AG04449 (cell line): ENCODE results near the gene ZNF488.

Experiments used
- CTCF ChIA-PET: fragments of 350-600 bp; formaldehyde crosslinking; extraction: SDS; loops from one replicate; lab custom pipeline; 2021; ENCODE audit warnings: antibody characterized with exemption; lab: Yijun Ruan, JAX
- POLR2A ChIA-PET: fragments of 400-600, 350-600 bp; formaldehyde crosslinking; extraction: SDS; loops from one replicate; lab custom pipeline; 2020; ENCODE audit warnings: antibody characterized with exemption, inconsistent platforms; lab: Yijun Ruan, JAX
- DNase-seq: peaks from one replicate; pipeline ENCODE4 v3.0.0-alpha.2; 2010; ENCODE audit warnings: low read depth, low spot score
- H3K4me3 ChIP-seq: 2 replicates; pipeline ENCODE4 v1.5.1; 2011; ENCODE audit warnings: low read depth, mild to moderate bottlenecking, control low read depth, low read length
- TF ChIP-seq, protein P1 (sequence below): IDR thresholded peaks from one replicate; pipeline ENCODE4 v1.5.1; 2011; ENCODE audit warnings: mild to moderate bottlenecking, moderate library complexity, low read length, control low read depth, inconsistent platforms; ENCODE audit not compliant: insufficient read depth; ENCODE audit errors: missing control alignments

Gene ZNF488

DNA sequence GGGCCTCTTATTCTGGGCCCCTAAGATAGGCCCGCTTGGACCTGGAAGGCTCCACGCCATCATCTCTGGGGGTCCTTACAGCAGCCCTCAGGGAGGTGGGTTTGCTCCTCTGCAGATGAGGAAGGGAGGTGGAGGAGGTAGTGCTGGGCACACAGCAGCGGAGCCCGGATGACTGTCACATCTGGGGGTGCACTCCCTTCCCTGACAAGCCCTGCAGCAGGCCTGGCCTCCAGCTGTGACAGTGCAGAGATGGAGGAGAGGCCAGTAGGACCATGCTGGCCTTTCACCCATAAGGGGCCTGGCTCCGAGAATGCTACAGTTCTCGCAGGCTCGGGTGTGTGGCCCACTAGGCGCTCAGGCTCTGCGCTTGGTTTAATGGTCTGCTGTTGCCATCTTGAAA lies 52.6 kb downstream of the ZNF488 start:
- no peak for DNase-seq
- no peak overlapping the region for H3K4me3 ChIP-seq
- CTCF ChIA-PET: interaction anchor here (1.5 to 2.1 kb wide), 2 partner anchors 9 to 306 kb away, joined by 4 to 6 read pairs; no protein-coding TSS in a partner anchor
- TF ChIP-seq, protein P1, sequence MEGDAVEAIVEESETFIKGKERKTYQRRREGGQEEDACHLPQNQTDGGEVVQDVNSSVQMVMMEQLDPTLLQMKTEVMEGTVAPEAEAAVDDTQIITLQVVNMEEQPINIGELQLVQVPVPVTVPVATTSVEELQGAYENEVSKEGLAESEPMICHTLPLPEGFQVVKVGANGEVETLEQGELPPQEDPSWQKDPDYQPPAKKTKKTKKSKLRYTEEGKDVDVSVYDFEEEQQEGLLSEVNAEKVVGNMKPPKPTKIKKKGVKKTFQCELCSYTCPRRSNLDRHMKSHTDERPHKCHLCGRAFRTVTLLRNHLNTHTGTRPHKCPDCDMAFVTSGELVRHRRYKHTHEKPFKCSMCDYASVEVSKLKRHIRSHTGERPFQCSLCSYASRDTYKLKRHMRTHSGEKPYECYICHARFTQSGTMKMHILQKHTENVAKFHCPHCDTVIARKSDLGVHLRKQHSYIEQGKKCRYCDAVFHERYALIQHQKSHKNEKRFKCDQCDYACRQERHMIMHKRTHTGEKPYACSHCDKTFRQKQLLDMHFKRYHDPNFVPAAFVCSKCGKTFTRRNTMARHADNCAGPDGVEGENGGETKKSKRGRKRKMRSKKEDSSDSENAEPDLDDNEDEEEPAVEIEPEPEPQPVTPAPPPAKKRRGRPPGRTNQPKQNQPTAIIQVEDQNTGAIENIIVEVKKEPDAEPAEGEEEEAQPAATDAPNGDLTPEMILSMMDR: no peak
- POLR2A ChIA-PET: no interaction called here

DNA sequence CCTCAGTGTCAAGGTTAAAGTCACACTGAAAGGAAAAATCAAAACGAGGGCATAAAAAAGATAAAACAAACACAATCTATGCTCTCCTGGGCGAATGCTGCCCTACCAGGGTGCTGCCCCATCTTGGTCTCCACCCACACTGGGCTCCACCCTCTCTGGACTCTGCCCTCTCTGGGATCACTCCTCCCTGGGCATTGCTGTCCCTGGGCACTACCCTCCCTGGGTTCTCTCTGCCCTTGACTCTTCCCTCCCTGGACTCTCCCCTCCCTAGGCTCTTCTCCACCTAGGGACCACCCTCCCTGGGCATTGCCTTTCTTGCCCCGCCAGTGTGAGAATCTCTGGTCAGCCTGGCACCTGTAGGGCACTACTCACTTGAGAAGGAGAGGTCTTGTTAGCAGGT lies 53.3 kb downstream of the ZNF488 start:
- H3K4me3 ChIP-seq: no peak overlapping the region
- TF ChIP-seq, protein P1: no peak
- POLR2A ChIA-PET: no interaction called here
- CTCF ChIA-PET: interaction anchor here (1.3 to 2.1 kb wide), 3 partner anchors 10 to 305 kb away, joined by 4 to 6 read pairs (median 4); no protein-coding TSS in a partner anchor
- no peak for DNase-seq

DNA sequence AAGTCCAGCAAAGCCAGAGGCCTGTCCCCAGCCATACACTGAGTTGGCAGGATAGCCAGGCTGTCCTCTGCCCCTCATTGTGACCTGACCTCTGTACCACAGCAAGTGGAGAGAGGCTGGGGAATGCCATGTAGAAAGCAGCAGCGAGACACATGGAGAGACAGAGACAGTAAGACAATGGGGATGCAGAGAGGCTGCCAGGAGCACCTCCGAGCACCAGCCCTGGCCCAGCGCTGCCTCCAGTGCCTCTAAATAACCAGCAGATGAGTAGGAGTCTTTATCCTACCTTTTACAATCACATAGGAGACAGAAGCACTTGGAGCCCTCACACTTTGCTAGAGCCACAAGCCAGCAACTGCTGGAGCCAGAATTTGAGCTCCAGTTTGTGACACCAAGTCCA lies 53.7 kb downstream of the ZNF488 start:
- TF ChIP-seq, protein P1: no peak
- no peak overlapping the region for H3K4me3 ChIP-seq
- ChIA-PET CTCF (interaction anchor here (1.3 kb wide), 1 partner anchor 19 kb away, joined by 4 read pairs; no protein-coding TSS in a partner anchor), POLR2A (no interaction called here)
- DNase-seq: no peak

DNA sequence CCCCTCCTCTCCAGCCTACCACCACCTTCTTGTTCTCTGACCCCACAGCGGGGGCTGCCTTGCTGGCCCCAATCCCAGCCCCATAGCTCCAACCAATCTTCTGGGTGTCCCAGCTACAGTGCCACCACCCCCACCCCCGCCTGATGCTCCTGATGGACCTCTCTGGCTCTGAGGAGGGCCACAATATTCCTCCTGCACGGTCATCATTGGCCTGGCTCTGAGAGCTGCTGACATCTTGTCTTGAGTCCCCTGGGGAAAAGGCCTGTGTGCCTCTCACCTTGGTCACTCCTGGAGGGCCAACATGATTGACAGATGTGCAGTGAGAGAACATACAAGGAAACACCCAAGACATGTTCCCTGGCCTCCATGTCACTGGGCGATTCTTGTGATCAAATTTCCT lies 54.2 kb downstream of the ZNF488 start:
- POLR2A ChIA-PET: no interaction called here
- TF ChIP-seq, protein P1: no peak
- no peak overlapping the region for H3K4me3 ChIP-seq
- DNase-seq: no peak
- CTCF ChIA-PET: interaction anchor here (1.1 to 1.3 kb wide), 2 partner anchors 10 to 18 kb away, joined by 3 to 4 read pairs; no protein-coding TSS in a partner anchor

DNA sequence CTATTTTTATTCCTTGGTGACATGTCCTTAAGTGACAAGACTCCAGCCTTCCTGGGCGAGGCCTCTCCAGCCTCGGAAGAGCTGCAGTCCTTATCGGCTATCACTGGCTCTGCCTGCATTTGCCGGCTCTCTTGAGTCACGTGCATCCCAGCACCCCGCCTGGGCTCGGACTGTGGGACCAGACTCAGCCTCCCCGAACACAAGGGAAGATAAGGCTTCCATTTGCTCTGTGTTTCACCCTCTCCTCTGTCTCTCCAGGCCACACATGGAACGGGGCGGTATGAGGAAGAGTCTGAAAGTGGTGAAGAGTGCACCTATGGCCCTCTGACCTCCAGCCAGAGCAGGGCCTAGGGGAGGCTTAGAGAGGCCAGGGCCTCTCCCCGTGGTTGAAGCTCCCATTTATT lies 57.2 kb downstream of the ZNF488 start:
- H3K4me3 ChIP-seq: no peak overlapping the region
- DNase-seq: no peak
- ChIA-PET POLR2A (no interaction called here), CTCF (no interaction called here)
- TF ChIP-seq, protein P1: no peak

DNA sequence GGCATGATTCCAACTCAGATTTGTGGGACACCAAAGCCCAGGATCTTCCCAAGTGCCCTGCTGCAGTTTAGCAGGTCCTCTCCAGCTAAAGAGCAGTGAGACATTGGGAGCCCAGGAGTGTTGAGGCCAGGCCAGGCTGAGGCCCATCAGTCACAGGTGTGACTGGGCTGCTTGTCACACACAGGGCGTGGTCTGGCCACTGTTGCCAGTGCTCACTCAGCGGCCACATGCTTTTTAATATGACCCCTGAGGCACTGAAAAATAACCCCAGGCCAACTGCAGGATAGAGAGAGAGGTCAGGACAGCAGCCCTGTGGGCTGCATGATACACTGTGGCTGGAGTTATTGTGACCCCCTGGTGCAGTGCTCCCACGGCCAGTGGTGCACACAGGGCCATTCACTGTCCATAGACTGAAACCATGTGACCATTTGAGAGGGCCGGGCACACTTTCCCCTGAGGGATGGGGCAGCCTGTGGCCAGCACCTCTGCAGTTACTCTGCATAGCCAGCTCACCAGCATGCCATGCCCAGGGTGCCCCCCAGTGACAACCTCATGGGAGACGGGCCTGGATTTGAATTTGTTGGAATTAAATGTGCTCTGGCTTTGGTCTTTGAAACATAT lies 57.7 kb downstream of the ZNF488 start:
- ChIA-PET POLR2A (no interaction called here), CTCF (interaction anchor here (4.9 kb wide), 1 partner anchor 13 kb away, joined by 48 read pairs; no protein-coding TSS in a partner anchor)
- no peak for DNase-seq
- TF ChIP-seq, protein P1: no peak
- no peak overlapping the region for H3K4me3 ChIP-seq
